Activated naive CD8-positive, alpha-beta T cell treated with anti-CD3 and anti-CD28 coated beads, Interleukin-2, amount 50 U/mL, for 16 hours (primary cell): ENCODE data around the gene VAV2.

Experiments
- DNase-seq: peaks from one replicate; pipeline ENCODE4 v3.0.0-alpha.2; 2020; ENCODE audit warnings: low read depth, low spot score

VAV2 gene

DNA sequence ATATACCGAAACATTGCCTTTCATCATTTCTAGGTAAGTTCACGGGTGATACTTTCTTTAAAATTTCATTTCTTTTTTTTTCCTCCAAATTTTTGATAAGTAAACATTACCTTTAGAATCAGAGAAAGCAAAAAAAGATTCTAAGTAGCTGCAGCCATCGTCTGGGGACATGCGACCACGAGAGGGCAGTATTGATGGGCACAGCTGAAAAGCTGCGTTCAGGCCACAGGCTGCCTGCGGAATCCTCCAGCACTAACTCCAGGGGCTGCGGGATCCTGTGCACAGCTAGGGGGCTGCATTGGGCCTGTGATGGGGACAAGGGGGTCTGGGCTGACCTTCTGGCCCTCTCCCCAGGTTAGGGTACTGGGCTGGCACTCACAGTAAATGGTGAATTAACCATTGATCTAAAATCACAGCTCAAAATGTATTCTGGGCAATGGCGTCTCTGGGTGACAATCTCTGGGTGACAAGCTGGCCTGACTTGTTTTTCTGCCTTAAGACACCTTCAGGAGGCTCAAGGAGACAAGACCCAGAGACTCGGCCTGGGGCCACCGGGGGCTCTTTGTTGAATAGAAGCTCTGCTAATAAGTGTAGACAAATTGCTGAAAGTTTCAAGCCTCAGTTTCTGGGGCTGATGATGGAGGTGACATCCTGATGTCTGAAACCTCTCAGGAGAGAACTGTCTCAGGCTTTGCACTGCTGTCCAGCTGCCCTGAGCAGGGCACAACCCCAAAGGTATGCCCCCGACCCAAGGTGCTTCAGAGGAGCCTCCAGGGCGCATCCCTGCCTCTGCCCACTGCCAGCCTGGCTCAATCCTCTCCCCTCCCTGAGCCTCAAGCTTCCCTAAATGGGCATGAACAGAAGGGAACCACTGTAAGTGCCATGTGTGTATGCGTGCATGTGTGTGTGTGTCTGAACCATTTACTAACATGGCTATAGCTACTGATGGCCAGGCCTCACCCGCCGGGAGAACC is 209.7 kb downstream of the VAV2 start:
- DNase-seq: peak; percentile 36

DNA sequence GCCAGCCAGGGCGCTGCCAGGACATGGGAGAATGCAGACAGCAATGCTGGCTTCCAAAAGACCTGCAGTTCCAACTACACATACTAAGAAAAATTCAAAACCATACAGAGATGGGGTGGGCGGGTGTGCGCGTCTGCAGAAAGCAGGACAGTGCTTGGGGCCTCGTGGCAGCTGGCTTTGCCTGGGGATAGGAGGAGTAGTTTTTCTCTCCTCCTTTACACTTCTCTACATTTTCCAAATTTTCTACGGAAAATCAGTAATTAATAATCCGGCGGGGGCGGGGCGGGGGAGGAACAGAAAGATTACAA is 210.3 kb downstream of the VAV2 start:
- DNase-seq: no peak

DNA sequence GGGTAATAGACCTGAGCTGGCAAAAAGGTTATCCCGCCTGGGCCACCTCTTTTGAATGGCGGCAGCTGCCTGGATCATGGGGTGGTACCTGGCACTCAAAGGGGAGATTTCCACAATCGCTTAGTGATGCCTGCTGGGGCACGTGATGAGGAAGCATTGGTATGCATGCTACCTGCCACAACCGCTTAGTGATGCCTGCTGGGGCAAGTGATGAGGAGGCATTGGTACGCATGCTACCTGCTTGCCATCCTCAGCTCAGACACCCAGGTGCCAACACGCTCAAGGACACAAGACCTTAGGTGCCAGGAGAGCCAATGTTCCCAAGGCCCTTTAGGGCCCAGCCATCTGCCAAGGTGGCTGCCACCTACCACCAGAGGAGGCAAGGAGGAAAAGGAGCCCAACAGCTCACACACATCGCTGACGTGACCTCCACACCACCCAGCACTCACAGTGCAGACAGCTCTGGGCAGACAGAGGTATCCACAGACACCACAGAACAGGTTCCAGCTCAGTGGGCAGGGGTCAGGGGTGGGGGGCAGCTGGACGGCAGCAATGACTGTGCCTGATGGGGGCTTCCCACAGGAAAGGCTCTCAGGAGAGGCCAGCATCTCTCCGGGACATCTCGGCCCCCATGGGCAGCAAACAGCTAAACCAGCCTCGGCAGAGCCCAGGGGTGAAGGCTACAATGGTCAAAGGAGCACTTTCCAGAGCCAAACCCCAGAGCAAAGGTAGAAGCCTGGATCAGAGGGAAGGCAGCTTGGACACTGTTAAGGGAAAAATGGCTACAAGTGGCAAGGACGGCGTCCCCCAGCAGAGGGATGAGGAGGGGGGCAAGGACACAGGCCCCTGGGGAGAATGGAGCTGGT is 210.9 kb downstream of the VAV2 start:
- DNase-seq: no peak

DNA sequence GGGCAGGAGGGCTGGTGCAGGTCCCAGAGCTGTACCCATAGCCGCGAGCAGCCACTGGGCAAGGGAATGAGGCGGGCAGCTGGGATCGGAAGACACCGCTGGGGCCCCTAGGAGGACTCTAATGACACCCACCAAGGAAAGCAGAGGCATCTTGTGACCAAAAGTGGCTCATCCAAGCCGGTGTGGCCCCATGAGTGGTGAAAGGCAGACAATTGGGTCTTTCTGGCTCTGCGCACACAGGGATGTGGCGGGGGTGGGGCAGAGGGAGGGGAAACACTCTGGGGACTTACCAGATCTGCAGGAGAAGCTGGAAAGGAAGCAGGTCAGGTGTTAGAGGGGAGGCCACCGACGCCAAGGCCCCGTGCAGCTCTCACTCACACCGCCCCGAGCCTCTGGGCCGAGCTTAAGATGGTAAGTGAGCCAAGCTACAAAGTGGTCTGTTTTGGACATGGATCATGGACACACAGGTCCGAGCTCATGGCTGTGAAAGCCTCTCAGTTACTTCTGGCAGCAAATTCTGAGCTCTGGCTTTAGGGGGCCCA is 211.6 kb downstream of the VAV2 start:
- no peak for DNase-seq

DNA sequence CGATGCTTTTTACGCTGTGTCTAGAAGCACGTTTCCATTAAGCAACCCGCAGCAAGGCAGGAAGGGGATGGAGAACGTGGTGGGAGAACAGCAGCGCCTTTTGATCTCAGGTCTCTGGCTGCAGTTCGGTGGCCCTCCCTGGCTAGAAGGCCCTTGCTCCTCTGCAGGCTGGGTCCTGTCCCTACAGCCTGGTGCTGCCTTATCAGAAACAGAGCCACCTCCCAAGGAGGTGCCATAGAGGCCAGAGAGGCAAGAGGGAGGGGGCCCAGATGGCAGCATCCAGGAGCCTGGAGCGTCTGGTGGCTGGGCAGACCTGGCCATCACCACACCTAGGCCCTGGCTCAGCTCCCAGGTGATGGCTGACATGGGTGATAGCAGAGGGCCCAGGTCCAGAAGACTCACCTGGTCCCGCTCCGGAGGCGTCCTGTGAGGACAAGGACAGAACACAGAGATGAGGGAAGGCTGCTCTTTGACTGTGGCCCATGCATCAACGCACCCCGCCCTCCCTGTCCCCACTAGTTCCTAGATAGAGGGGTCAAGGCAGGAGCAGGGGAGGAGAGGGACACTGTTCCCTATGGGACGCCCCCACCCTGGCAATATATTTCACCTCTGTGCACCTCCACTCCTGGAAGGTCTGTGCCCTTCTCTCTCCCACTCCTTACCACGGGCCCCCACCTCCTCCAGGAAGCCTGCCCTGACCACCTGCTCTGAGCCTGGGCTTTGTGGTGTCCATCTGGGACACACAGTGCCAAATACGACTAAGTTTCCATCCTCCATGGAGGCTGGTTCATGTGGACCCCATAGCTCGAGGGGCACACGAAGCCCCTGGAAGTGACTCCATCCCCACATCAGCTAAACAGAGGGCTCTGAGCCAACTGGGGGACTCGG is 212.4 kb downstream of the VAV2 start:
- DNase-seq: no peak

DNA sequence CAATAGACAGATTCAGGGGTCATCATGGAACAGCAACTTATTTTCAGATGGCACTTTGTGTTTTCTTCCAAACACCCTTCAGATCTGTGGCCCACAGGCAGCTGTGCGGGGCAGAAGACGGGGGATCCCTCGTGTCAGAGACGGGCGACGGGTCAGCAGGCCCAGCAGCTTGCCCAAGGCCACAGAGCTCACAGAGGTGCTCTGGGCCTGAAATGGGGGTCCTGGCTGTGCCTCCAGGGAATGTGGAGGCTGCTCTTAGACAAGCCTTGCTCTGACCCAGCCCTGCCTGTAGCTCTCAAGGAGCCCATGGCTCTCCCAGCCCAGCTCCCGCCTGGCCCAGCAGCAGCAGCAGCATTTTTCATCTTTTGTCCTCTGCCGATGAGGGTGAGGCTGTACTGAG is 213.0 kb downstream of the VAV2 start:
- DNase-seq: no peak

DNA sequence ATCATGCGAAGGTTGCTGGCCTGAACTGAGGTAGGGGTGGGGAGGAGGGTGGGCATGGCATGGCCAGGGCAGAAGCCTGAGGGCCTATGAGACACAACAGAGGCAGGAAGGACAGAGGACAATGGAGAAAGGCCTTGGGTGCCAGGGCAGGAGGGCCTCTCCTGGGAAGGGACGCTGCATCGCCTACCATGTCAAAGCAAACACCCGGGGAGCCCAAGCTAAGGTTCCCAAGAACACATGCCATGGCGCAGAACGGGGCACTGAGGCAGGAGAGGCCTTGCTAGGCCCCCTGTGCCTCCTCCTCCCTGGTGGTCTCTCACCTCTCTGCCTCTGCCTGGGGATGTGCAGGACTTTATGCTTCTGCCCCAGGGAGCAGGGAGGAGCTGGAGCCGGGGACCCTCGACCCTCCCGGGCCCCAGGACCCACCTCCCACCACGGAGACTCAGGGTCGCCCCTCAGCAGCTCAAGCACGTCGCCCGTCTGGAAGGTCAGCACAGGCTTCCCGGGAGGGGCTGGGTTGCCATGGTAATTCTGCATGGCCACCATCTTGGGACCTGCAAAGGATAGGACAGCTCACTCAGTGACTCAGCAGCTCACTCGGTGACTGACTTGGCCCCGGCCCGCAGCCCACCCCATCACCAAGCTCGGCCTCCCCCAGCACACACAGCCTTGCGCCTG is 213.6 kb downstream of the VAV2 start:
- DNase-seq: no peak

DNA sequence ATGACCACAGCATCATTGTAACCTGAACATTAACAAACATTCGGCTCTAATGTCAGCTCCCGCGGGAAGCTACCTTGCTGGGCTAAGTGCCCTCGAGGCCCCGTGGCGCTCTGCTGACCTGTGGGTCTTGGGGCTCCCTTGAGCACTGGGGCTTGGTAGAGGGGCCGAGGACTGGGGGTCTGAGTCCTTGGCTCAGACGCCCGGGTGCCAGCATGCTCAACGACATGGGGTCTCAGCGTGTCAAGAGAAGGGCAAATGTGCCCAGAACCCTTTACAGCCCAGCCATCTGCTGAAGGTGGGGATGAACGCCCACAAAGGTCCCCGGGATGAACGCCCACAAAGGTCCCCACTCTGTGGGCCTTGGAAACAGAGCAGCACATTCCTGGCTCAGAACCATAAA is 214.3 kb downstream of the VAV2 start:
- no peak for DNase-seq

DNA sequence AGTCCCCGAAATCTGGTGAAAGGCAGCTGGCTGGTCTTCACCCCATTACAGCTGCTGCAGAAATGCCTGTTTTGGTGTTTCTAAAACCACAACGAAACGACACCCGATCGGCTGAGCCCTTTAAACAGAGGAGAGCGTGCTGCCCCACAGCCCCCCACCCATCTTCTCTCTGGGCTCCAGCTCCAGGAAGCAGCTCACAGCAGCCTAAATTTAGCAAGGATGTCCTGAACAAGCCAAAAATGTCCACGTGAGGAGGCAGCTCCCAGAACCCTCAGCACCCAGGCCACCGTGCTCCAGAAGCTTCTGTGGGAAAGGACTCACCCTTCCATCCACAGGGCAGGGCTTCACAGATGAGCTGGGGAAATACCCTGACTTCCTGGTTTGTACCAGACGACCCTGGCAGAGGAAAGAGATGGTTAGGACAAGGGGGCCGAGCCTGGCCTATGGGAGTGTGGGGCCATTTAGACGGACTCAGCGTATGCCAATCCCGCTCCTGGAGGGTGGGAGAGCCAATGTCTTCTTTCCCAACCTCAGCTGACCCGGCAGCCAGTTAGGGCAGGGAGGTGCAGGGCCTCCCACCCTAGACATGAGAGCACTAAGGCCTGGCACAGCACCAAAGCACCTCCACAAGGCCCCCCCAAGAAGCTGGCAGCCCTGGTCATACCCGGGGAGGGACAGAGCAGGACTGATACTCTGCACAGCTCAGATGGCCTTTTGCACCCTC is 214.9 kb downstream of the VAV2 start:
- DNase-seq: no peak

DNA sequence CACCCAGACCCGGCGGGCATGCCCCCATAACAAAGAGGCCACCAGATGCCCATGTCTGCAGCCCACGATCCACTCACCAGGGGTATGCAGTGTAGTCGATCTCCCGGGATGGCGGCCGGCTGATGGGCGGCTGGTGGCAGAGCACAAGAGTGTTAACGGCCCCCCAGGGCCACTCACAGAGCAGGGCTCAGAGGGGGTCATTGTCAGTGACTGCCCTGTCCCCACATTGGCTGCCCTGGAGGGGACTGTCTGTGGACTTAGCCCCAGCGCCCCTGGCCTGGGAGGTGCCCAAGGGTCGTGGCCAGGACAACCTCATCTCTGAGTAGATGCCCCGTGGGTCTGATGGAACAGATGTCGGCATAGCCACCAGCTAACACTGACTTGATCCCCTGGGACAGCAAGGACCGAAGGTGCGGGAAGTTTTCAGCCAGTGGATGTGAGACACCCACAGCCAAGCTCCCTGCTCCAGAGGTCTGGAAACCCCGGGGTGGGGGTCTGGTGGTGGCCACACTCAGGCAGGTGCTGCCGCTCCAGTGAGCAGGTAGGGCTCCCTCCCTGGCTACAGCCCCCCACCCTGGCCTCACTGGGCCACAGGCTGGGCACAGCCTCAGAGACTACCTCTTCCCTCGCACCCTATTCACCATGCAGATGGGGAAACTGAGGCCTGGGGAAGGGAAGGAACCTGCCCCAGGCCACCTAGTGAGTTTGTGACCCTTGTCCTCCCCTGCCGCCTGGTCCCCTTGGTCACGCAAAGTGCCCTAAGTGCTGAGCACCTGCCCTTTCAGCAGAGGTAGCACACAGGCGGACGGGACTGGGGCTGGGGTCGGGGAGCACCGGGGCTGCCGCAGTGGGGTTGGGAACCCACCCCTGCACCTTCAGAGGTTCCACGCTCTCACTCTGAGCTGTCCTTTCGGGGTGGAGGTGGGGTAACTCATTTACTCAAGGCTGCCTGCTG is 215.9 kb downstream of the VAV2 start:
- no peak for DNase-seq

DNA sequence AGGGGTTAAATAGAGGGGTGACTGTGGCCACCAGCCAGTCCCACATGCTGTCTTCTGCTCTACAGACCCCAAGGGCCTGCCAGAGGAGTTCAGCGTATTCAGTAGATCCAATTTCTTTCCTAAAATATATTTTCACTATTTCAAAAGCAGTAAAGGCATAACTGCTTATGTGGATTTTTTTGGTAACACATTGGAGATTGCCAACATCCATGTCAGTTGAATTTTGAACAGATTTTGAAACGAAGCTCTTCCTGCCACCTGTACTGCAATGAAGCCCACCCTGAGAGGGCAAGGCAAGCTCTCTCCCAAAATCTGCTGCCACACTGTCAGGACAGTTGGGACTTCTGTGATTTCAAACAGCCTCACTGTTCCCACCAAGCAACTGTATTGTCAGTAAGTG is 216.8 kb downstream of the VAV2 start:
- no peak for DNase-seq

DNA sequence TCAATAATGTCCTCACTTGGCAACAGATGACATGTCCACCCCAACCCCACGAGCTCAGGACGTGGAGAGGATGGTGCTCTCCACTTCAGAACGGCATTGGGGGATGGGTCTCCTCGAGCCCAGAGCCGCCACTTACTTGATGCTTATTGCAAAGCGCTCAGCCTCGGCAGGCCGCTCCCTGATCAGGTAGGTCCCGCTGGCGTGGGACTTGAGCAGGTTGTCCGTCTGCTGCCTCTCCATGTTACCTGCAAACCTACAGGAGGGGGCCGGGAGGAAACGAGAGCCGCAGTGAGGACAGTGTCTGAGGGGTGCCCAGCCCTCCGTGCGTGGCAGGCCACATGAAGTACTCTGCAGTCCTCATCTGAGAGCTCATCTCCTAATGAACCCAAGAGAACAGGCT is 217.3 kb downstream of the VAV2 start:
- DNase-seq: no peak

DNA sequence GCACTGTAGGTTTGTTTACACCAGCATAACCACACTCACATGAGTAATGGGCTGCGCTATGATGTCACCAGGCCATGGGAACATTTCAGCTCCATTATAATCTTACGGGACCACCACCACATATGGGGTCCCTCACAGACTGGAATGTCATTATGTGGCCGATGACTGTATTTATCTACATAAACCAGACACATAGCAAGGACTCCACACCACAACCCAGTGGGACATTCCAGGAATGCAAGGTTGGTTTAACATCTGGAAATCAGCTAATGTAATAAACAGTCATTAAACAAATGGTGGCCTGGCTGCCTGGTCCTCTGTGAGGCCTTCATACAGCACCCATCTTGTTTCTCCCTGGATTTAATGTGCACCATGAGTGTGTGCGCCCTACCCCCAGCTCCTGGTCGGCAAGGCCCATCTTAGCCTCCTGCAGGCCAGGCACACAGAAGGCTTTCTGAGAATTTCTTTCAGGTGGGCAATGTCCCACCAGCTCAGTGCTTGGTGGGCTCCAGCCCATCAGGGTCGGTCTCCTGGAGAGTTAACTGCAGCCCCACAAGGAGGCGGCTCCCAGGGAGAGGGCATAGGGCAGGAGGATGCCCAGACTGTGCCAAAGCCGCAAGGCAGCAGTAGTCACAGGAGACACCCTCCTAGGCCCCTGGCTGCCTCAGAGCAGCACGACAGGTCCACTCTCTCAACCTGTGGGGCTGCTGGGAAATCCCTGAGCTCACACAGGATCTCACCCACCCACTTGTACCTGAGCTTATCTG is 218.1 kb downstream of the VAV2 start:
- DNase-seq: no peak

DNA sequence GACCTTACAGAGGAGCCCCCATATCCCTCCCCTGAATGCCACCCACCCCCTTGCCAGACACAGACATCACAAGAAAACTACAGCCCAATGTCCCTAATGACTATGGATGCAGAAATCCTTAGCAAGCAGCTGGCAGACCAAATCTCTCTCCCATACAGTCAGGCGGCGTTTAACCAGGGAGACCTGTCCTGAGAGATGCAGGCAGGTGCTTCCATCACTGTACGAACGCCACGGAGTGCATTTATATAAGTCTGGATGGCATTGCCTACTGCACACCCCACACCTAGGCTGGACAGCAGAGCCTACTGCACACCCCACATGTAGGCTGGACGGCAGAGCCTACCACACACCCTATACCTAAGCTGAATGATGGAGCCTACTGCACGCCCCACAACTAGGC is 219.5 kb downstream of the VAV2 start:
- no peak for DNase-seq

DNA sequence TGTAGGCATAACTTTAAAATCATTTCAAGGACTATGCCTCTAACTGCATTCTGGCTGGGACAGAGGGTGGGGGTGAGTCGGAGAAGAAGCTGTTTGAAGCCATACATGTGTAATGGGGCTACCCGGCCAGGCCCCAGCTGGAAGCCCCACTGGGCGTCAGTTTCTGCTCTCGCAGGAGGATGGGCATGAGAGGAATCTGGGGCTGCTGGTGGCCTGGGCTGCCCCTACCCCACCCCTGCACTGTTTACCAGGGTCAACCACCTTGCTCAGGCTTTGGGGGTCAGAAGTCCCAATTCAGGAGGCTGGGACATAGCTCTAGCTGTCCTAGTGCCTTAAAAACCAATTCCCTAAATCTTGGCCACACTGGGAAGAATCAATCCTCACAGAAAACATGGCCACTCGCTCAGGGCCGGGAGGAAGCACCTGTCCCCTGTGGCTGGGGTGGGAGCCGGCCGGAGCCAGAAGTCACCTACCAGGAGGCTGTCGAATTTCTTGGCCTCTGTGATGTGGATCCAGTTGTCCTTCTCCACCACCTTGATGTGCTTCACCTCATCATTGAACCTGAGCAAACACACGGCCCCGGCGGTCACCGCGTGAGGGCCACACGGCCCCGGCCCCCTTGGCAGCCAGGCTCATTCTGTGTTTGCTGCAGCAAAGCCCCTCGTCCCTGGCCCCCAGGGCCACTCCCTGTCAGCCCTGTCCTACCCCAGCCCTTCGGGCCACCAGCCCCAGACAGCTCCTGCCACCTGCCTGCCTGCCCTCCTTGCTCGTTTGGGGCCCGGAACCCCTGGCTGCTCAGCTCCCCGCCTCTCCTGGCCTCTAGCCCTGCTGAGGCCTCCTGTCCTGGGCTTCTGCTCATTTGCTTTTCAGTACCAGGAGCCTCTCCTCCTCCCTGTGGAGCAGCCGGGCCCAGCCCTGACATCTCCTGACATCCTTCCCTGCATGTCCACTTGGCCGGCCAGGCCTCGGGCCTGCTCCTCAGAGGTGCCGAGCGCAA is 220.3 kb downstream of the VAV2 start:
- DNase-seq: no peak

DNA sequence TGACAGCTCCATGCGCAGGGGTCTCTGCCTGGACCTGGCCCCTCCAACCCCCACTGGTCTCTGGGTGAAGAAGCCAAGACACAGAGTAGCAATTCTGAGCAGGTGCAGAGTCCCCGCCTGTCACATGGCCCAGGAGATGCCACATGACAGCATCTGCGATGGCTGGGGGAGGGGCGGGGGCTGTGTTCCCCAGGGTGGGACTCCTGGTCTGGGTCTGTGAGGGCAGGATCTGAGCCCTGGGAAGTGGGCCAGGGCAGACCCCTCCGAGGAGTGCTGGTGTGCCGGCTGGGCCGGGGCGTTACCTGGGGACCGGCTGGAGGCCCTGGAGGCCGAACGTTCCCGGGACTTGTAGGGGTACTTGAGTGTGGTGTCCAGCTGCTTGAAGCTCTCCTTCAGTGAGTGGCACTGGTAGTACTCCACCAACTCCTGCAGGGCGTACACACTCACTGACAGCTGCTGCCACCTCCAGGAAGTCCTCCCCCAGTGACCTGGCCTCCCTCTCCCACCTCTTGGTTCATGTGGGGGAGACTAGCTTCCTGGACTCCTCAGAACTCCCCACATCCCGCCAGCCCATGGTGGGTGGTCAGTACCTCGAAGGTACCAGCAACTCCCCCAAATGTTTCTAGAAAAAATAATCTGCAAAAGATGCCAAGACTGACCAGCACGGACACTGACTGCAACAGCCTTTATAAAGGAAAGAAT is 221.9 kb downstream of the VAV2 start:
- no peak for DNase-seq
